M059J (cell line): ENCODE data around the gene HLCS. TPM values are rescaled to one million over a fixed set of nuclear protein-coding genes. Genes with fewer than 3 reads are reported as not detected.

ENCODE experiments used
- DNase-seq: peaks from one replicate; pipeline ENCODE4 v3.0.0-alpha.2; 2012; ENCODE audit warnings: low read depth
- total RNA-seq: library from RNA; depleted of rRNA; stranded (reverse); fragments of >200 nt; shearing (Covaris generic); gene quantifications from 2 replicates; pipeline ENCODE4 v1.2.3, GENCODE V29; 2014

HLCS gene
- total RNA-seq, 1 experiment from 2014 or later, result 22.9 TPM

- no peak for DNase-seq
These were observed 153.4 kb downstream of the HLCS start for GRCh38 chr21:36813052-36813451.

GRCh38 chr21:36811762-36812161 is 154.7 kb downstream of the HLCS start:
- no peak for DNase-seq

GRCh38 chr21:36810443-36810842 is 156.0 kb downstream of the HLCS start:
- no peak for DNase-seq

GRCh38 chr21:36807422-36807928 is 159.0 kb downstream of the HLCS start:
- no peak for DNase-seq

GRCh38 chr21:36806103-36806502 is 160.4 kb downstream of the HLCS start:
- peak; percentile 69 for DNase-seq

GRCh38 chr21:36804874-36805611 is 161.4 kb downstream of the HLCS start:
- no peak for DNase-seq

GRCh38 chr21:36803816-36804439 is 162.5 kb downstream of the HLCS start:
- DNase-seq, result no peak

GRCh38 chr21:36803051-36803645 is 163.3 kb downstream of the HLCS start:
- DNase-seq, result no peak

GRCh38 chr21:36800734-36801133 is 165.7 kb downstream of the HLCS start:
- DNase-seq, result no peak

GRCh38 chr21:36799869-36800268 is 166.6 kb downstream of the HLCS start:
- DNase-seq, result no peak

- no peak for DNase-seq
These were observed 168.0 kb downstream of the HLCS start for GRCh38 chr21:36798491-36798890.

GRCh38 chr21:36796070-36796469 is 170.4 kb downstream of the HLCS start:
- no peak for DNase-seq

GRCh38 chr21:36792505-36792967 is 173.9 kb downstream of the HLCS start:
- DNase-seq, result peak; percentile 83

GRCh38 chr21:36791695-36792470 is 174.6 kb downstream of the HLCS start:
- no peak for DNase-seq

- no peak for DNase-seq
These were observed 175.3 kb downstream of the HLCS start for GRCh38 chr21:36791180-36791579.

- no peak for DNase-seq
These were observed 175.9 kb downstream of the HLCS start for GRCh38 chr21:36790616-36791015.

GRCh38 chr21:36788120-36788638 is 178.3 kb downstream of the HLCS start:
- peak; percentile 66 for DNase-seq

GRCh38 chr21:36786186-36786585 is 180.3 kb downstream of the HLCS start:
- no peak for DNase-seq

- DNase-seq, result no peak
These were observed 180.9 kb downstream of the HLCS start for GRCh38 chr21:36785615-36786014.

- no peak for DNase-seq
These were observed 181.5 kb downstream of the HLCS start for GRCh38 chr21:36784947-36785346.

- peak; percentile 97 for DNase-seq
These were observed 182.7 kb downstream of the HLCS start for GRCh38 chr21:36783612-36784374.
